ENCODE data around the gene KIF1C.

The KIF1C gene

GRCh38 chr17:4967539-4968485 lies 29.9 kb upstream of the KIF1C start, which contains the start of gene SPAG7:
TSS of gene SPAG7 (minus strand) at chr17:4967817. CDS start at chr17:4967804, 13 bp downstream.
- Histone ChIP-seq H3K27ac (ENCODE audit: extremely low read depth, low read depth, low read length) (peak within 1 kb of the TSS; percentile 97), H3K4me1 (ENCODE audit: control insufficient read depth, insufficient read depth, low read length) (peaks cover 15% of the 10 kb centered on the region), H3K9me3 (ENCODE audit: control insufficient read depth, insufficient read depth, low read depth, low read length) (peaks cover 3% of the 10 kb centered on the region; the same call in 1 of the 2 replicates), H3K36me3 (ENCODE audit: control insufficient read depth in 2 of 2, insufficient read depth in 1 of 2, low read length in 2 of 2) (peaks cover 24 to 41% of the 10 kb centered on the region in 2 experiments), H3K4me3 (ENCODE audit: low read depth, low read length) (peak within 1 kb of the TSS; percentile 70)
- POLR2A ChIA-PET: interaction anchor here (0.6 to 11.3 kb wide), 24 partner anchors 10 to 299 kb away, joined by 3 to 358 read pairs (median 4); partner anchors contain the start of genes CAMTA2, ENO3, GP1BA and INCA1
- CTCF ChIA-PET: interaction anchor here (0.5 to 4.0 kb wide), 14 partner anchors 11 to 177 kb away, joined by 3 to 22 read pairs (median 5); partner anchors contain the start of gene CAMTA2
- TF ChIP-seq ZFHX2 (tag by site-specific recombination; conservative IDR thresholded peaks at IDR 0.05) (peak; percentile 86), ZNF791 (tag by site-specific recombination; IDR thresholded peaks at IDR 0.05) (no peak), ZNF324 (tag by site-specific recombination; IDR thresholded peaks at IDR 0.05) (peak; percentile 81; the same call in 1 of the 2 replicates), ZNF518A (tag by site-specific recombination; conservative IDR thresholded peaks at IDR 0.05; ENCODE audit: low read depth) (no peak), ELK4 (IDR thresholded peaks at IDR 0.05; ENCODE audit: borderline replicate concordance, low read depth, low read length) (peak; percentile 71; the same call in 1 of the 2 replicates), ZNF335 (tag by site-specific recombination; conservative IDR thresholded peaks at IDR 0.05) (peak; percentile 98), INSM2 (tag by site-specific recombination; IDR thresholded peaks at IDR 0.05) (no peak), ZNF473 (tag by site-specific recombination; IDR thresholded peaks at IDR 0.05) (no peak), ZNF843 (tag by site-specific recombination; IDR thresholded peaks at IDR 0.05) (peak; percentile 25; the same call in 1 of the 2 replicates), ZBTB7A (tag by site-specific recombination; IDR thresholded peaks at IDR 0.05; ENCODE audit: low read depth) (peak; percentile 99), ZNF76 (tag by site-specific recombination; IDR thresholded peaks at IDR 0.05; ENCODE audit: borderline replicate concordance, low read depth) (peak; percentile 81; the same call in 1 of the 2 replicates), REPIN1 (tag by site-specific recombination; IDR thresholded peaks at IDR 0.05; ENCODE audit: low read depth) (peak; percentile 41; the same call in 1 of the 2 replicates), ZNF596 (tag by site-specific recombination; IDR thresholded peaks at IDR 0.05) (no peak), ZNF157 (tag by site-specific recombination; IDR thresholded peaks at IDR 0.05) (no peak), ZBTB48 (tag by site-specific recombination; IDR thresholded peaks at IDR 0.05) (peak; percentile 95), ZNF112 (tag by site-specific recombination; IDR thresholded peaks at IDR 0.05) (no peak), SP3 (tag by site-specific recombination; IDR thresholded peaks at IDR 0.05) (peak; percentile 70)
- TF ChIP-seq, protein P1, sequence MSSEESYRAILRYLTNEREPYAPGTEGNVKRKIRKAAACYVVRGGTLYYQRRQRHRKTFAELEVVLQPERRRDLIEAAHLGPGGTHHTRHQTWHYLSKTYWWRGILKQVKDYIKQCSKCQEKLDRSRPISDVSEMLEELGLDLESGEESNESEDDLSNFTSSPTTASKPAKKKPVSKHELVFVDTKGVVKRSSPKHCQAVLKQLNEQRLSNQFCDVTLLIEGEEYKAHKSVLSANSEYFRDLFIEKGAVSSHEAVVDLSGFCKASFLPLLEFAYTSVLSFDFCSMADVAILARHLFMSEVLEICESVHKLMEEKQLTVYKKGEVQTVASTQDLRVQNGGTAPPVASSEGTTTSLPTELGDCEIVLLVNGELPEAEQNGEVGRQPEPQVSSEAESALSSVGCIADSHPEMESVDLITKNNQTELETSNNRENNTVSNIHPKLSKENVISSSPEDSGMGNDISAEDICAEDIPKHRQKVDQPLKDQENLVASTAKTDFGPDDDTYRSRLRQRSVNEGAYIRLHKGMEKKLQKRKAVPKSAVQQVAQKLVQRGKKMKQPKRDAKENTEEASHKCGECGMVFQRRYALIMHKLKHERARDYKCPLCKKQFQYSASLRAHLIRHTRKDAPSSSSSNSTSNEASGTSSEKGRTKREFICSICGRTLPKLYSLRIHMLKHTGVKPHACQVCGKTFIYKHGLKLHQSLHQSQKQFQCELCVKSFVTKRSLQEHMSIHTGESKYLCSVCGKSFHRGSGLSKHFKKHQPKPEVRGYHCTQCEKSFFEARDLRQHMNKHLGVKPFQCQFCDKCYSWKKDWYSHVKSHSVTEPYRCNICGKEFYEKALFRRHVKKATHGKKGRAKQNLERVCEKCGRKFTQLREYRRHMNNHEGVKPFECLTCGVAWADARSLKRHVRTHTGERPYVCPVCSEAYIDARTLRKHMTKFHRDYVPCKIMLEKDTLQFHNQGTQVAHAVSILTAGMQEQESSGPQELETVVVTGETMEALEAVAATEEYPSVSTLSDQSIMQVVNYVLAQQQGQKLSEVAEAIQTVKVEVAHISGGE (tag by site-specific recombination; conservative IDR thresholded peaks at IDR 0.05; ENCODE audit: low read depth): peak; percentile 66; the same call in 1 of the 2 replicates
- TF ChIP-seq, protein P2, sequence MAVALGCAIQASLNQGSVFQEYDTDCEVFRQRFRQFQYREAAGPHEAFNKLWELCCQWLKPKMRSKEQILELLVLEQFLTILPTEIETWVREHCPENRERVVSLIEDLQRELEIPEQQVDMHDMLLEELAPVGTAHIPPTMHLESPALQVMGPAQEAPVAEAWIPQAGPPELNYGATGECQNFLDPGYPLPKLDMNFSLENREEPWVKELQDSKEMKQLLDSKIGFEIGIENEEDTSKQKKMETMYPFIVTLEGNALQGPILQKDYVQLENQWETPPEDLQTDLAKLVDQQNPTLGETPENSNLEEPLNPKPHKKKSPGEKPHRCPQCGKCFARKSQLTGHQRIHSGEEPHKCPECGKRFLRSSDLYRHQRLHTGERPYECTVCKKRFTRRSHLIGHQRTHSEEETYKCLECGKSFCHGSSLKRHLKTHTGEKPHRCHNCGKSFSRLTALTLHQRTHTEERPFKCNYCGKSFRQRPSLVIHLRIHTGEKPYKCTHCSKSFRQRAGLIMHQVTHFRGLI (tag by site-specific recombination; IDR thresholded peaks at IDR 0.05): peak; percentile 75
- TF ChIP-seq, protein P3, sequence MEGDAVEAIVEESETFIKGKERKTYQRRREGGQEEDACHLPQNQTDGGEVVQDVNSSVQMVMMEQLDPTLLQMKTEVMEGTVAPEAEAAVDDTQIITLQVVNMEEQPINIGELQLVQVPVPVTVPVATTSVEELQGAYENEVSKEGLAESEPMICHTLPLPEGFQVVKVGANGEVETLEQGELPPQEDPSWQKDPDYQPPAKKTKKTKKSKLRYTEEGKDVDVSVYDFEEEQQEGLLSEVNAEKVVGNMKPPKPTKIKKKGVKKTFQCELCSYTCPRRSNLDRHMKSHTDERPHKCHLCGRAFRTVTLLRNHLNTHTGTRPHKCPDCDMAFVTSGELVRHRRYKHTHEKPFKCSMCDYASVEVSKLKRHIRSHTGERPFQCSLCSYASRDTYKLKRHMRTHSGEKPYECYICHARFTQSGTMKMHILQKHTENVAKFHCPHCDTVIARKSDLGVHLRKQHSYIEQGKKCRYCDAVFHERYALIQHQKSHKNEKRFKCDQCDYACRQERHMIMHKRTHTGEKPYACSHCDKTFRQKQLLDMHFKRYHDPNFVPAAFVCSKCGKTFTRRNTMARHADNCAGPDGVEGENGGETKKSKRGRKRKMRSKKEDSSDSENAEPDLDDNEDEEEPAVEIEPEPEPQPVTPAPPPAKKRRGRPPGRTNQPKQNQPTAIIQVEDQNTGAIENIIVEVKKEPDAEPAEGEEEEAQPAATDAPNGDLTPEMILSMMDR (tag by site-specific recombination; IDR thresholded peaks at IDR 0.05): 0 out of 2 replicates have a peak, but pooled peaks have one; percentile 46
